Erythroblast (primary cell): ENCODE results near the gene ANKRD6.

Experiments used
- GATA1 ChIP-seq: IDR thresholded peaks from 2 replicates; pipeline ENCODE4 v1.6.1; 2011; ENCODE audit warnings: low read depth, mild to moderate bottlenecking, control low read depth, low read length, moderate library complexity
- POLR2A ChIP-seq: IDR thresholded peaks from 2 replicates; pipeline ENCODE4 v1.6.1; 2011; ENCODE audit warnings: mild to moderate bottlenecking, low read length

GRCh38 chr6:89642956-89643355, 210.0 kb downstream of the ANKRD6 start:
- no peak for TF ChIP-seq POLR2A
- TF ChIP-seq GATA1 = no peak
